GM12873 (cell line): ENCODE data around the gene APH1A.

Experiments
- TF ChIP-seq, protein P1 (sequence below): IDR thresholded peaks from 2 replicates; pipeline ENCODE4 v1.5.1; 2012; ENCODE audit warnings: low read depth, mild to moderate bottlenecking, moderate library complexity, low read length, control low read depth; ENCODE audit not compliant: insufficient read depth; ENCODE audit errors: missing control alignments

The APH1A gene

DNA sequence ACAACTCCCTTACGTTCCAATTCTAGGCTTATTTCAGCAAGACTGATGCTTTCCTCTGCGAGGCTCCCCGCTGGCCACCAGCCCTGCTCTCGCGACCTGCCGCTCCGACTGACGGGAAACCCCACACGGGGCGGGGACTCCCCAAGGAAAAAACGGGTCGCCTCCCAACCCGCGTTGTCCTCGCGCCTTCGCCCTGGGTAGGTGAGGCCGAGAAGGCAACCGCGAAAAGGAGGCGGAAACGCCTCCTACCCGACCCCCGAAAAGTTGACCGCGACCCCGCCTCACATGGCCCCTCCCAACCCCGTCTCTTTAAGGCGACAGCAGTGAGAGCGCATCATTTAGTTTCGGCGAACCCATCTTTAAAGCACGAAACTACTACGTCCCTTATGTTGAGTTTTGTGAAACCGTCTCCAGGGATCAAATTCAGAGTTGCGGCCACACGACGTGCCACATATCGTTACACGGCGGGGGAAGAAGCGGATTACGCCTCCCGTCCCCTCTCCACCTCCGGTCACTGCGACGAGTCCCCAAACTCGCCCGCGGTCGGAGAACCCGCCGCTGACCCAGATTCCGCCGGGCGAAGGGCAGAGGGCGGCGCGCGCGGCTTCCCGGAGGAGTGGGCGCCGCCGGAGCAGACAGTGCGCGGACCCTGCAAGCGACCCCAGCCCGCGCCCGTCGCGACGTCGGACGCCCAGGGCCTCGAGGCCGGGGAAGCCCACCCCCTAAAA, 34.1 kb downstream of the APH1A start:
- TF ChIP-seq, protein P1, sequence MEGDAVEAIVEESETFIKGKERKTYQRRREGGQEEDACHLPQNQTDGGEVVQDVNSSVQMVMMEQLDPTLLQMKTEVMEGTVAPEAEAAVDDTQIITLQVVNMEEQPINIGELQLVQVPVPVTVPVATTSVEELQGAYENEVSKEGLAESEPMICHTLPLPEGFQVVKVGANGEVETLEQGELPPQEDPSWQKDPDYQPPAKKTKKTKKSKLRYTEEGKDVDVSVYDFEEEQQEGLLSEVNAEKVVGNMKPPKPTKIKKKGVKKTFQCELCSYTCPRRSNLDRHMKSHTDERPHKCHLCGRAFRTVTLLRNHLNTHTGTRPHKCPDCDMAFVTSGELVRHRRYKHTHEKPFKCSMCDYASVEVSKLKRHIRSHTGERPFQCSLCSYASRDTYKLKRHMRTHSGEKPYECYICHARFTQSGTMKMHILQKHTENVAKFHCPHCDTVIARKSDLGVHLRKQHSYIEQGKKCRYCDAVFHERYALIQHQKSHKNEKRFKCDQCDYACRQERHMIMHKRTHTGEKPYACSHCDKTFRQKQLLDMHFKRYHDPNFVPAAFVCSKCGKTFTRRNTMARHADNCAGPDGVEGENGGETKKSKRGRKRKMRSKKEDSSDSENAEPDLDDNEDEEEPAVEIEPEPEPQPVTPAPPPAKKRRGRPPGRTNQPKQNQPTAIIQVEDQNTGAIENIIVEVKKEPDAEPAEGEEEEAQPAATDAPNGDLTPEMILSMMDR = no peak

DNA sequence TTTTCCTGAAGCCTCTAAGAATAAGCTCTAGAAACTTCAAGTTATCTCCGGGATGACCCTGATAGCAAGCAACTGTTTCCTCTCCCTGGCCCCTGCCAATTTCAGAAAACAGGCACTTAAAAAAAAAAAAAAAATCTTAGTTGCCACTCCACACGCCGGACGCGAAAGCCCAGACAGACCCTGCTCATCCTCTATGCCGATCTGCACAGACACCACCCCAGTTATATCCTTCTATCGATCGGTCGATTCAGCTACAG, 34.6 kb downstream of the APH1A start:
- TF ChIP-seq, protein P1 = no peak

GRCh38 chr1:150233359-150234308, 35.2 kb downstream of the APH1A start:
- TF ChIP-seq, protein P1 = no peak

- TF ChIP-seq, protein P1 = no peak
Measured at GRCh38 chr1:150227228-150227627, 41.6 kb downstream of the APH1A start.

DNA sequence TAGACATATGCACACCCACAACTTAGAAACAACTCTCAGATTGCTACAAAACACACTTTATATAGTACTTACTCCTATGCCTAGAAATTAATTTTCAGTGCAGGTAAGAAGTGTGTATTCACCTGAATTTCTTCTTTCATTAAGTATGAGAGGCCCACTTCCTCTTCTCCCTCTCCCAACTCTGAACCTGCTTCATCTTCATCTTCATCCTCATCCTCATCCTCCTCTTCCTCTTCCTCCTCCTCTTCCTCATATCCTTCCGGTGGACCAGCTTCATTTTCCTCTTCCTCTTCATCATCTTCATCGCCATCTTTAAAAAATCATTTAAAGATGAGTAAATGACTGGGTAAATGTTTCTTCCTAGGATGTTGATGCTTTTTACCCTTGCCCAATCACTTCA, 42.3 kb downstream of the APH1A start:
- TF ChIP-seq, protein P1 = no peak

- TF ChIP-seq, protein P1 = no peak
Measured at GRCh38 chr1:150225546-150225945, 43.3 kb downstream of the APH1A start.

DNA sequence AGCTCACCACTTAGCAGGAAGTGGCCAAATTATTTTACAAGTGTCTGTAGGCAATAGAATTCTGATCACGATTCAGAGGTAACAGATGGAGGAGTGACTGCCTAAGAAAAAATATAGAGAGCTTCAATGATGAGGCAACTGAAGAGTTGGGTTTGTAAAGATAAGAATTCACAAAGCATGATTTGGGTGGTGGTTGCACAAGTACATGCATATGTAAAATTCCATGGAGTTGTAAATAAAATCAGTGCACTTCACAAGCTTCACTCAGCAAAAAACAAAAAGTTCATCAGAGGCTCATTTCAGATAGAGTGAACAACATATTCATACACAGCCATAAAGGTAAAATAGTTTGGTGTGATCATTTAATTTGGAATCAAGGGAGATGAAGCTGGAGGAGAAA, 43.8 kb downstream of the APH1A start:
- TF ChIP-seq, protein P1 = no peak
